ENCODE measurements around the gene EIF2AK2. TPM values are rescaled to one million over a fixed set of nuclear protein-coding genes. Genes with fewer than 3 reads are reported as not detected.
"Not testable (repeated sequence)": the region's sequence is repeated elsewhere in the genome, so short reads cannot be mapped to it uniquely, and the experiment has no call there.

Gene EIF2AK2
- total and polyA plus RNA-seq, 10 of the 15 experiments (the other 5 are each of a cell fraction or from before 2014, with no cell fraction given) = 16.2 to 81.4 (median 63.3) TPM

DNA sequence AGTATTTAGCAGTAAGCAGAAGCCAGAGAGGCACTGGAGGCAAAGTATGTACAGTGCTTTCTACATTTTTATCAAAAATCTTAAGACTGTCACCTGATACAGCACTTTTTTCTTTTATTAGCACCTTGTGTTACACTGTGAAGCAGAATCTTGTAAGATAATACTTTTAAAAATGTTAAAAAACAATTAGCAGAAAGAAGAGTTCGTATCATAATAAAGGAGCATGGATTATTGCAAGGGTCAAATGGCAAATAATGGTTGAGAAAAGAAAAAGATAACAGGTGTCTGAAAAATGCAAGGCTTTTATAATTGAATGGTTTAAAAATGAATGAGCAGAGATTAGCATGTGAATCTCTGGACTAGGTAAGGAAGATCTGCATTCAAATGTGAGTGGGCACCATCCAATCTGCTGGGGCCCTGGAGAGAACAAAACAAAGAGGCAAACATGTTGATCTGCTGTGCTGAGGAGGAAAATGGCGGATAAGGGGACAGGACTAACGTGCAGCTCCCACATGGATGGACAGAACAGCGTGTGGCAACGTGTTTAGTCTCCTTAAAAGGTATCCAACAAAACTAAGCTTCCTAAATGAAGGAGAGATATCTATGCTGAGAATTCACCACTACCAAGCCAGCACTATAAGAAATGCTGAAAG, 49.0 kb upstream of the EIF2AK2 start:
- H2AFZ ChIP-seq (ENCODE audit: control insufficient read depth, low read depth, low read length) = no peak overlapping the region
- in situ Hi-C loops (cut with MboI) (no loop called here), intact Hi-C loops (cut with micrococcal nuclease; ENCODE audit: unreplicated experiment) (no loop called here)
- no peaks in the 10 kb centered on the region for H3K4me1 ChIP-seq (ENCODE audit: control insufficient read depth, insufficient read depth, low read length)
- H3K27ac ChIP-seq (ENCODE audit: control insufficient read depth, insufficient read depth) = no peak overlapping the region
- ATAC-seq = no peak
- no peak for FAIRE-seq
- RAD21 ChIA-PET (ENCODE audit: unreplicated experiment) = no interaction called here
- BruUV-seq (replicated peaks) = no TSS peak
- POLR2A ChIA-PET = no interaction called here
- TF ChIP-seq SUPT20H (IDR thresholded peaks at IDR 0.05; ENCODE audit: borderline replicate concordance, control insufficient read depth, low read depth, low read length) = no peak
- TF ChIP-seq NR2C1 (IDR thresholded peaks at IDR 0.05) = no peak
- TF ChIP-seq CHD4 (IDR thresholded peaks at IDR 0.05) = no peak
- no peak for TF ChIP-seq CBX5 (IDR thresholded peaks at IDR 0.05; ENCODE audit: low read depth)
- TF ChIP-seq GABPA (IDR thresholded peaks at IDR 0.05; ENCODE audit: low read depth) = no peak
- TF ChIP-seq MEF2A (IDR thresholded peaks at IDR 0.05; ENCODE audit: insufficient read depth, low read depth, low read length) = no peak
- no peak for TF ChIP-seq ZNF384 (IDR thresholded peaks at IDR 0.05; ENCODE audit: borderline replicate concordance, low read depth, low read length)
- TF ChIP-seq, protein P1, sequence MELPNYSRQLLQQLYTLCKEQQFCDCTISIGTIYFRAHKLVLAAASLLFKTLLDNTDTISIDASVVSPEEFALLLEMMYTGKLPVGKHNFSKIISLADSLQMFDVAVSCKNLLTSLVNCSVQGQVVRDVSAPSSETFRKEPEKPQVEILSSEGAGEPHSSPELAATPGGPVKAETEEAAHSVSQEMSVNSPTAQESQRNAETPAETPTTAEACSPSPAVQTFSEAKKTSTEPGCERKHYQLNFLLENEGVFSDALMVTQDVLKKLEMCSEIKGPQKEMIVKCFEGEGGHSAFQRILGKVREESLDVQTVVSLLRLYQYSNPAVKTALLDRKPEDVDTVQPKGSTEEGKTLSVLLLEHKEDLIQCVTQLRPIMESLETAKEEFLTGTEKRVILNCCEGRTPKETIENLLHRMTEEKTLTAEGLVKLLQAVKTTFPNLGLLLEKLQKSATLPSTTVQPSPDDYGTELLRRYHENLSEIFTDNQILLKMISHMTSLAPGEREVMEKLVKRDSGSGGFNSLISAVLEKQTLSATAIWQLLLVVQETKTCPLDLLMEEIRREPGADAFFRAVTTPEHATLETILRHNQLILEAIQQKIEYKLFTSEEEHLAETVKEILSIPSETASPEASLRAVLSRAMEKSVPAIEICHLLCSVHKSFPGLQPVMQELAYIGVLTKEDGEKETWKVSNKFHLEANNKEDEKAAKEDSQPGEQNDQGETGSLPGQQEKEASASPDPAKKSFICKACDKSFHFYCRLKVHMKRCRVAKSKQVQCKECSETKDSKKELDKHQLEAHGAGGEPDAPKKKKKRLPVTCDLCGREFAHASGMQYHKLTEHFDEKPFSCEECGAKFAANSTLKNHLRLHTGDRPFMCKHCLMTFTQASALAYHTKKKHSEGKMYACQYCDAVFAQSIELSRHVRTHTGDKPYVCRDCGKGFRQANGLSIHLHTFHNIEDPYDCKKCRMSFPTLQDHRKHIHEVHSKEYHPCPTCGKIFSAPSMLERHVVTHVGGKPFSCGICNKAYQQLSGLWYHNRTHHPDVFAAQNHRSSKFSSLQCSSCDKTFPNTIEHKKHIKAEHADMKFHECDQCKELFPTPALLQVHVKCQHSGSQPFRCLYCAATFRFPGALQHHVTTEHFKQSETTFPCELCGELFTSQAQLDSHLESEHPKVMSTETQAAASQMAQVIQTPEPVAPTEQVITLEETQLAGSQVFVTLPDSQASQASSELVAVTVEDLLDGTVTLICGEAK (IDR thresholded peaks at IDR 0.05; ENCODE audit: borderline replicate concordance) = no peak
- TF ChIP-seq CREB1 (IDR thresholded peaks at IDR 0.05; ENCODE audit: low read depth) = no peak
- no peak for TF ChIP-seq PAX5 (IDR thresholded peaks at IDR 0.05; ENCODE audit: borderline replicate concordance, low read depth, low read length)
- TF ChIP-seq BMI1 (IDR thresholded peaks at IDR 0.05; ENCODE audit: borderline replicate concordance) = no peak
- no peak for TF ChIP-seq KDM1A (IDR thresholded peaks at IDR 0.05; ENCODE audit: borderline replicate concordance)
- no peak for TF ChIP-seq YY1 (IDR thresholded peaks at IDR 0.05; ENCODE audit: low read depth, low read length)
- peaks cover 4 to 39% of the 10 kb centered on the region in 2 experiments for H3K36me3 ChIP-seq (ENCODE audit: control insufficient read depth in 2 of 2, insufficient read depth in 2 of 2, low read length in 1 of 2)
- H3K27me3 ChIP-seq (replicated peaks in 1 of 2; ENCODE audit: control insufficient read depth in 2 of 2, insufficient read depth in 2 of 2, low read length in 1 of 2) = no peaks in the 10 kb centered on the region
- CTCF ChIA-PET = no interaction called here
- H3K79me2 ChIP-seq (ENCODE audit: control insufficient read depth, insufficient read depth, low read length) = peaks cover 6% of the 10 kb centered on the region
- DNase-seq (ENCODE audit: low read depth, low spot score) = no peak
- no peak overlapping the region for H3K4me3 ChIP-seq
- SMC1A ChIA-PET (ENCODE audit: uncharacterized antibody, unreplicated experiment) = no interaction called here
- H3K9ac ChIP-seq (ENCODE audit: control insufficient read depth, insufficient read depth, low read length) = no peak overlapping the region
- no peaks in the 10 kb centered on the region for H4K20me1 ChIP-seq (ENCODE audit: control insufficient read depth, insufficient read depth)
- WGBS (ENCODE audit: insufficient coverage, insufficient replicate concordance, low lambda C conversion rate, missing lambda C conversion rate) = over 99% methylated on average over 5 of the region's 5 CpGs
- H3K4me2 ChIP-seq (ENCODE audit: control insufficient read depth, insufficient read depth) = no peak overlapping the region
- peaks cover 14% of the 10 kb centered on the region for H3K9me3 ChIP-seq (replicated peaks; ENCODE audit: control insufficient read depth, insufficient read depth, low read length)

DNA sequence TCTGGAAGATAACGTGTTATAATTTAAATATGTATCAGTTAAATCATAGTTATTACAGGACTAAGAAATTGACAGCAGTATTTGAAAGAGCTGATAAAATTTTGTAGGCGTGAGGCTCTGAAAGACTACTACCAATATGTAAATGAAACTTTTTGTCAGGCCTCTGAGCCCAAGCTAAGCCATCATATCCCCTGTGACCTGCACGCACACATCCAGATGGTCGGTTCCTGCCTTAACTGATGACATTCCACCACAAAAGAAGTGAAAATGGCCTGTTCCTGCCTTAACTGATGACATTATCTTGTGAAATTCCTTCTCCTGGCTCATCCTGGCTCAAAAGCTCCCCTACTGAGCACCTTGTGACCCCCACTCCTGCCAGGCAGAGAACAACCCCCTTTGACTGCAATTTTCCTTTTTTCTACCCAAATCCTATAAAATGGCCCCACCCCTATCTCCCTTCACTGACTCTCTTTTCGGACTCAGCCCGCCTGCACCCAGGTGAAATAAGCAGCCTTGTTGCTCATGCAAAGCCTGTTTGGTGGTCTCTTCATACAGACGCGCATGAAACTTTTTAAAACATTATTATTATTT, 48.4 kb upstream of the EIF2AK2 start:
- H3K4me3 ChIP-seq; H3K79me2 ChIP-seq (ENCODE audit: control insufficient read depth, insufficient read depth, low read length); H3K9ac ChIP-seq (ENCODE audit: control insufficient read depth, insufficient read depth, low read length); H3K27me3 ChIP-seq (replicated peaks in 1 of 2; ENCODE audit: control insufficient read depth in 2 of 2, insufficient read depth in 2 of 2, low read length in 1 of 2); H2AFZ ChIP-seq (ENCODE audit: control insufficient read depth, low read depth, low read length); in situ Hi-C loops (cut with MboI); H3K4me2 ChIP-seq (ENCODE audit: control insufficient read depth, insufficient read depth); intact Hi-C loops (cut with micrococcal nuclease; ENCODE audit: unreplicated experiment); POLR2A ChIA-PET; ATAC-seq; SMC1A ChIA-PET (ENCODE audit: uncharacterized antibody, unreplicated experiment); H3K27ac ChIP-seq (ENCODE audit: control insufficient read depth, insufficient read depth); RAD21 ChIA-PET (ENCODE audit: unreplicated experiment); CTCF ChIA-PET; H3K4me1 ChIP-seq (ENCODE audit: control insufficient read depth, insufficient read depth, low read length); DNase-seq (ENCODE audit: low read depth, low spot score); FAIRE-seq; H4K20me1 ChIP-seq (ENCODE audit: control insufficient read depth, insufficient read depth): not testable (repeated sequence)
- 86% methylated on average over 7 of the region's 8 CpGs for WGBS (ENCODE audit: insufficient coverage, insufficient replicate concordance, low lambda C conversion rate, missing lambda C conversion rate)
- Histone ChIP-seq H3K9me3 (replicated peaks; ENCODE audit: control insufficient read depth, insufficient read depth, low read length) (peaks cover 14% of the 10 kb centered on the region), H3K36me3 (ENCODE audit: control insufficient read depth in 2 of 2, insufficient read depth in 2 of 2, low read length in 1 of 2) (peaks cover 4 to 40% of the 10 kb centered on the region in 2 experiments)
- BruUV-seq (replicated peaks) = TSS peak; percentile 31

Data from GM12878 (cell line).